DND-41 (cell line): ENCODE data around the gene OR52A1.

Experiments
- EZH2 ChIP-seq: IDR thresholded peaks from 3 replicates; pipeline ENCODE4 v1.6.1; 2012; ENCODE audit warnings: borderline replicate concordance, low read depth, mild to moderate bottlenecking, moderate library complexity, low read length, inconsistent platforms; ENCODE audit not compliant: severe bottlenecking
- TF ChIP-seq, protein P1 (sequence below): IDR thresholded peaks from 2 replicates; pipeline ENCODE4 v1.5.1; 2012; ENCODE audit warnings: borderline replicate concordance, low read length, moderate library complexity, mild to moderate bottlenecking; ENCODE audit not compliant: poor library complexity, severe bottlenecking; ENCODE audit errors: extremely low read depth

GRCh38 chr11:5118893-5119292 lies 35.7 kb downstream of the OR52A1 start:
- TF ChIP-seq, protein P1, sequence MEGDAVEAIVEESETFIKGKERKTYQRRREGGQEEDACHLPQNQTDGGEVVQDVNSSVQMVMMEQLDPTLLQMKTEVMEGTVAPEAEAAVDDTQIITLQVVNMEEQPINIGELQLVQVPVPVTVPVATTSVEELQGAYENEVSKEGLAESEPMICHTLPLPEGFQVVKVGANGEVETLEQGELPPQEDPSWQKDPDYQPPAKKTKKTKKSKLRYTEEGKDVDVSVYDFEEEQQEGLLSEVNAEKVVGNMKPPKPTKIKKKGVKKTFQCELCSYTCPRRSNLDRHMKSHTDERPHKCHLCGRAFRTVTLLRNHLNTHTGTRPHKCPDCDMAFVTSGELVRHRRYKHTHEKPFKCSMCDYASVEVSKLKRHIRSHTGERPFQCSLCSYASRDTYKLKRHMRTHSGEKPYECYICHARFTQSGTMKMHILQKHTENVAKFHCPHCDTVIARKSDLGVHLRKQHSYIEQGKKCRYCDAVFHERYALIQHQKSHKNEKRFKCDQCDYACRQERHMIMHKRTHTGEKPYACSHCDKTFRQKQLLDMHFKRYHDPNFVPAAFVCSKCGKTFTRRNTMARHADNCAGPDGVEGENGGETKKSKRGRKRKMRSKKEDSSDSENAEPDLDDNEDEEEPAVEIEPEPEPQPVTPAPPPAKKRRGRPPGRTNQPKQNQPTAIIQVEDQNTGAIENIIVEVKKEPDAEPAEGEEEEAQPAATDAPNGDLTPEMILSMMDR: no peak
- no peak for TF ChIP-seq EZH2
